DND-41 (cell line): ENCODE measurements around the gene TCF7L2.

Source experiments
- ATAC-seq: fragments of 200-7000 bp; cut with Tn5 transposase; 3 replicates; pipeline ENCODE4 v1.9.1; 2021; ENCODE audit warnings: low read depth; ENCODE audit not compliant: insufficient read depth
- DNase-seq: peaks from one replicate; pipeline ENCODE4 v3.0.0-alpha.2; 2020
- H2AFZ ChIP-seq: 2 replicates; pipeline ENCODE4 v1.6.0; 2012; ENCODE audit warnings: low read depth, low read length
- H3K27ac ChIP-seq: 2 replicates; pipeline ENCODE4 v1.5.1; 2012; ENCODE audit warnings: low read length, inconsistent platforms
- H3K27me3 ChIP-seq: fragments of 200-600 bp; sonication (generic); 2 replicates; pipeline ENCODE4 v1.6.0; 2012; ENCODE audit warnings: low read length, mild to moderate bottlenecking, inconsistent platforms; ENCODE audit not compliant: insufficient read depth, poor library complexity
- H3K36me3 ChIP-seq: 2 replicates; pipeline ENCODE4 v1.5.1; 2012; ENCODE audit warnings: low read length, inconsistent platforms; ENCODE audit not compliant: insufficient read depth
- H3K4me1 ChIP-seq: 2 replicates; pipeline ENCODE4 v1.5.1; 2012; ENCODE audit warnings: mild to moderate bottlenecking, low read length; ENCODE audit not compliant: insufficient read depth
- H3K4me2 ChIP-seq: 2 replicates; pipeline ENCODE4 v1.6.0; 2012; ENCODE audit warnings: mild to moderate bottlenecking, moderate library complexity, low read length, inconsistent platforms; ENCODE audit not compliant: insufficient read depth
- H3K4me3 ChIP-seq, 2 experiments: fragments of 200-600 bp in 1 of 2; shearing (Covaris generic) in 1 of 2; 2 replicates each; pipeline ENCODE4 v1.5.1; 2012 to 2016; ENCODE audit warnings: inconsistent platforms in 2 of 2, low read length in 2 of 2, mild to moderate bottlenecking in 2 of 2, low read depth in 1 of 2, moderate library complexity in 1 of 2
- H3K79me2 ChIP-seq: 2 replicates; pipeline ENCODE4 v1.6.0; 2012; ENCODE audit warnings: low read length, inconsistent platforms; ENCODE audit not compliant: insufficient read depth
- H3K9ac ChIP-seq: 2 replicates; pipeline ENCODE4 v1.6.0; 2012; ENCODE audit warnings: low read depth, mild to moderate bottlenecking, inconsistent platforms, low read length, moderate library complexity
- H3K9me3 ChIP-seq: 2 replicates; pipeline ENCODE4 v1.5.1; 2012; ENCODE audit warnings: low read length, moderate library complexity, mild to moderate bottlenecking, inconsistent platforms; ENCODE audit not compliant: insufficient read depth, severe bottlenecking
- H4K20me1 ChIP-seq: 2 replicates; pipeline ENCODE4 v1.6.0; 2012; ENCODE audit warnings: low read length; ENCODE audit not compliant: insufficient read depth
- EZH2 ChIP-seq: IDR thresholded peaks from 3 replicates; pipeline ENCODE4 v1.6.1; 2012; ENCODE audit warnings: borderline replicate concordance, low read depth, mild to moderate bottlenecking, moderate library complexity, low read length, inconsistent platforms; ENCODE audit not compliant: severe bottlenecking
- TF ChIP-seq, protein P1 (sequence below): IDR thresholded peaks from 2 replicates; pipeline ENCODE4 v1.5.1; 2012; ENCODE audit warnings: borderline replicate concordance, low read length, moderate library complexity, mild to moderate bottlenecking; ENCODE audit not compliant: poor library complexity, severe bottlenecking; ENCODE audit errors: extremely low read depth

TCF7L2 gene

DNA sequence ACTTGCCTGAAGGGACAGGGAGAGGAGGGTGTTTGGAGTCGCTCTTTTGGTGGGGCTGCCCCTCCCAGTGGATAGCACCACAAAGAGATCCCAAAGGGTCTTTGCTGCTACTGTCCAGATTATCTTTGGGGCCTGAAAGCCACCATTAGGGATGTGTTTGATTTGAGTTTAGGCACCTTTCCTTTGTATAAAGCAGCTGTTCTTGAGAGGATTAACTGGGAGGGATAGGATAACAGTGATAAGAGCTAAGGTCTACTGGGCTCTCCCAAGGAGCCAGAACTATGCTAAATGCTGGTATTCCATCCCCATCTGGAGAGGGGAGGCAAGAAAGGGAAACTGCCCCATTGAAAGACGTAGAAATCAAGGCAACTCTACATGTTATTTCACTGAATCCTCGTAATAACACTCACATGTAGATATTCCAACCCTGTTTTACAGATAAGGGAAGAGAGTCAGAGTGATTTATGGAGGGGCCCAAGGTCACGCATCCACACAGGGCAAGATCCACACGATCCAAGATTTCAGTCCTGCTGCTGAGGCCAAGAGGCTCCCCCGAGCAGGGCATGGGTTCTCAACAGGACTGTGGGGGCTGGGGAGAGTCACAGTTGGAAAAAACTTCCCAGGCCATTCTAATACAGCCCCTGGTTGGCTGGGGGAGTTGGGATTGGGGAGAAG is 11.1 kb upstream of the TCF7L2 start:
- no peaks in the 10 kb centered on the region for H3K79me2 ChIP-seq
- DNase-seq (no peak), ATAC-seq (no peak)
- H3K27ac ChIP-seq, result no peak overlapping the region
- no peak overlapping the region for H3K4me2 ChIP-seq
- H3K9ac ChIP-seq, result no peak overlapping the region
- H3K4me3 ChIP-seq, result no peak overlapping the region
- no peaks in the 10 kb centered on the region for H3K9me3 ChIP-seq
- no peaks in the 10 kb centered on the region for H4K20me1 ChIP-seq
- H3K4me1 ChIP-seq, result no peaks in the 10 kb centered on the region
- no peak overlapping the region for H2AFZ ChIP-seq
- H3K27me3 ChIP-seq, result no peaks in the 10 kb centered on the region
- no peaks in the 10 kb centered on the region for H3K36me3 ChIP-seq
- no peak for TF ChIP-seq EZH2
- TF ChIP-seq, protein P1, sequence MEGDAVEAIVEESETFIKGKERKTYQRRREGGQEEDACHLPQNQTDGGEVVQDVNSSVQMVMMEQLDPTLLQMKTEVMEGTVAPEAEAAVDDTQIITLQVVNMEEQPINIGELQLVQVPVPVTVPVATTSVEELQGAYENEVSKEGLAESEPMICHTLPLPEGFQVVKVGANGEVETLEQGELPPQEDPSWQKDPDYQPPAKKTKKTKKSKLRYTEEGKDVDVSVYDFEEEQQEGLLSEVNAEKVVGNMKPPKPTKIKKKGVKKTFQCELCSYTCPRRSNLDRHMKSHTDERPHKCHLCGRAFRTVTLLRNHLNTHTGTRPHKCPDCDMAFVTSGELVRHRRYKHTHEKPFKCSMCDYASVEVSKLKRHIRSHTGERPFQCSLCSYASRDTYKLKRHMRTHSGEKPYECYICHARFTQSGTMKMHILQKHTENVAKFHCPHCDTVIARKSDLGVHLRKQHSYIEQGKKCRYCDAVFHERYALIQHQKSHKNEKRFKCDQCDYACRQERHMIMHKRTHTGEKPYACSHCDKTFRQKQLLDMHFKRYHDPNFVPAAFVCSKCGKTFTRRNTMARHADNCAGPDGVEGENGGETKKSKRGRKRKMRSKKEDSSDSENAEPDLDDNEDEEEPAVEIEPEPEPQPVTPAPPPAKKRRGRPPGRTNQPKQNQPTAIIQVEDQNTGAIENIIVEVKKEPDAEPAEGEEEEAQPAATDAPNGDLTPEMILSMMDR, result no peak

DNA sequence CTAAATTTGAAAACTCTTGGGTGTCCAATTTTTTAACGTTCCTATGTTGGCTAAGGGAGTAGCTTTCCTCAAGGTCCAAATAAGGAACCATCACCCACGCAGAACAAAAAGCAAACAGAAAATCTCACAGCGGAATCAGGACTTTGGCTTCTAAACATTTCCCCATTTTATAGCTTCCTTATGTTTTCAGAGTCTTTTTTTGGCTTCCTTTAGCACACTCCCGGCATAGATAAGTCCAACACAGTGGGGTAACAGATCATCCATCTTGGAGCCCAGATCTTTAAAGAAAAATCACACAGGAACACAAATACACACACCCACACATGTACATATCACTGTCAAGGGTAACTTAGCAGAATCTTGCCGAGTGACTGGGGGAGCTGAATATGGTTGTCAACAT is 4.2 kb upstream of the TCF7L2 start:
- H3K36me3 ChIP-seq, result no peaks in the 10 kb centered on the region
- peaks cover 11% of the 10 kb centered on the region for H3K4me1 ChIP-seq
- no peak overlapping the region for H2AFZ ChIP-seq
- no peaks in the 10 kb centered on the region for H3K27me3 ChIP-seq
- peaks cover 7% of the 10 kb centered on the region for H3K79me2 ChIP-seq
- H3K4me3 ChIP-seq, result no peak overlapping the region
- H3K9ac ChIP-seq, result no peak overlapping the region
- no peak for TF ChIP-seq EZH2
- TF ChIP-seq, protein P1, result no peak
- no peaks in the 10 kb centered on the region for H3K9me3 ChIP-seq
- no peak overlapping the region for H3K4me2 ChIP-seq
- H4K20me1 ChIP-seq, result no peaks in the 10 kb centered on the region
- DNase-seq, result no peak
- no peak for ATAC-seq
- no peak overlapping the region for H3K27ac ChIP-seq

DNA sequence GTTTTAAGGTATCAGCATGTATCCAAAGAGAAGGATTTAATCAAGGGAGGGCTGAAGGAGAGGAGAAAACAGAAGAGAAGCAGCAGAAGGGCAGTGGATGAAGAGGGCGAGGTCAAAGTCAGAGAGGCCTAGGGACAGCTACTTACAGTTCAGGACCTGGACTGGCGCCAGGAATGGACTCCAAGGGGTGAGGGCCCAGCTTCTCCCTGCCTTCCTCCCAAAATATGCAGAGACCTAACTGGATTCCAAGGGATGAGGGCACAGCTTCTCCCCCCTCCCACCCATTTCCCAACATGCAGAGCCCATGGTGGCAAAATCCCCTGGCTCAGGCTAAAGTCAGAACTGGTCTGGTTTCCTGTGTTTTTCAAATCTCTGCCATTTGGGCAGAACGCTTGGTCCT is 3.4 kb upstream of the TCF7L2 start:
- H3K9ac ChIP-seq, result no peak overlapping the region
- H3K79me2 ChIP-seq, result peaks cover 13% of the 10 kb centered on the region
- H4K20me1 ChIP-seq, result no peaks in the 10 kb centered on the region
- H3K9me3 ChIP-seq, result no peaks in the 10 kb centered on the region
- H3K27me3 ChIP-seq, result no peaks in the 10 kb centered on the region
- no peak overlapping the region for H3K4me2 ChIP-seq
- H3K27ac ChIP-seq, result no peak overlapping the region
- H3K4me1 ChIP-seq, result peaks cover 11% of the 10 kb centered on the region
- ATAC-seq (no peak), DNase-seq (no peak)
- TF ChIP-seq, protein P1, result no peak
- no peak for TF ChIP-seq EZH2
- no peaks in the 10 kb centered on the region; the same call in 1 of the 2 replicates for H3K36me3 ChIP-seq
- no peak overlapping the region for H3K4me3 ChIP-seq
- no peak overlapping the region for H2AFZ ChIP-seq

DNA sequence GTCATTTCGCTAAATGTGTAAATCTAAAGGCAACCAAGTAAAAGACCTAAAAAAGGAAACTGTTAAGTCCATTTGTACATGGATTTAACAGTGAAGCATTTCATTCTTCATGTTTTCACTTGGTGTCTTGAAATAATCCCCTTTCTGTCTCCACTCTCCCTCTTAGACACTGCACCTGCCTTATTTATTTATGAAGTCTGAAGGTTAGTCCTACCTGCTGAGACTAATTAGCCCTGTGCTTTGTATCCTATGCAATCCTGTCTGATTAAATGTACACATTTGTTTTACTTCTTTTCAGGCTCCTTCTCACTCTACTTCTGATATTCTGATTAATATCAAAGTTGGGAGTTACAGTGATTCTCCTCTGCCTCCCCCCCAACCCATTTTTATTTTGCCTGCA is 1.9 kb upstream of the TCF7L2 start:
- no peak for ATAC-seq
- no peak overlapping the region for H3K27ac ChIP-seq
- H3K4me3 ChIP-seq, result no peak overlapping the region
- H3K36me3 ChIP-seq, result peaks cover 6% of the 10 kb centered on the region
- no peaks in the 10 kb centered on the region for H4K20me1 ChIP-seq
- H3K79me2 ChIP-seq, result peaks cover 29% of the 10 kb centered on the region
- H2AFZ ChIP-seq, result no peak overlapping the region
- no peak for DNase-seq
- no peak overlapping the region for H3K9ac ChIP-seq
- no peaks in the 10 kb centered on the region for H3K9me3 ChIP-seq
- no peak overlapping the region for H3K4me2 ChIP-seq
- H3K27me3 ChIP-seq, result no peaks in the 10 kb centered on the region
- TF ChIP-seq EZH2, result no peak
- TF ChIP-seq, protein P1, result no peak
- peaks cover 24% of the 10 kb centered on the region for H3K4me1 ChIP-seq
